Neural progenitor cell (in vitro differentiated cells): ENCODE results near the gene LRP1B.

ENCODE experiments used
- CTCF ChIP-seq: fragments of 200-600 bp; sonication (generic); IDR thresholded peaks from 2 replicates; pipeline ENCODE4 v1.5.1; 2017; ENCODE audit warnings: antibody characterized with exemption, mild to moderate bottlenecking
- EZH2 ChIP-seq: fragments of 200-600 bp; sonication (generic); IDR thresholded peaks from 2 replicates; pipeline ENCODE4 v1.6.1; 2017; ENCODE audit warnings: antibody characterized with exemption, mild to moderate bottlenecking, moderate library complexity

- no peak for TF ChIP-seq CTCF
- no peak for TF ChIP-seq EZH2
These were observed 4.1 kb upstream of the LRP1B start for GRCh38 chr2:142134911-142135310.
